LNCaP clone FGC (cell line): Measurements from ENCODE around the gene ARID4B.
"Not testable (repeated sequence)": the region's sequence is repeated elsewhere in the genome, so short reads cannot be mapped to it uniquely, and the experiment has no call there.

ENCODE experiments used
- DNase-seq: peaks from one replicate; pipeline ENCODE4 v3.0.0-alpha.2; 2011; ENCODE audit warnings: low read depth
- H3K4me3 ChIP-seq: 2 replicates; pipeline ENCODE4 v1.5.1; 2011; ENCODE audit warnings: mild to moderate bottlenecking, low read depth, low read length, control low read depth
- TF ChIP-seq, protein P1 (sequence below): IDR thresholded peaks from 2 replicates; pipeline ENCODE4 v1.5.1; 2012; ENCODE audit warnings: mild to moderate bottlenecking; ENCODE audit not compliant: control insufficient read depth, insufficient read depth; ENCODE audit errors: extremely low read depth

ARID4B gene

DNA sequence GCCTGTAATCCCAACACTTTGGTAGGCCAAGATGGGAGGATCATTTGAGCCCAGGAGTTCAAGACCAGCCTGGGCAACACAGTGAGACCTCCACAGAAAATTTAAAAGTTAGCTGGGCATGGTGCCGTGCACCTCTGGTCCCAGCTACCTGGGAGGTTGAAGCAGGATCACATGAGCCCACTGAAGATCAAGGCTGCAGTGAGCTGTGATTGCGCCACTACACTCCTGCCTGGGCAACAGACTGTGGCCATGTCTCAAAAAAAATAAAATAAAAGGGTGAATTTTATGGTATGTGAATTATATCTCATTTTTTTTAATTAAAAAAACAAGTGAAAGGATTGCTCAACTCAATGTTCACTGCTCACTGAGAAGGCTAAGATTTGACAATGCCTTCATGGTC, 8.7 kb downstream of the ARID4B start:
- TF ChIP-seq, protein P1, sequence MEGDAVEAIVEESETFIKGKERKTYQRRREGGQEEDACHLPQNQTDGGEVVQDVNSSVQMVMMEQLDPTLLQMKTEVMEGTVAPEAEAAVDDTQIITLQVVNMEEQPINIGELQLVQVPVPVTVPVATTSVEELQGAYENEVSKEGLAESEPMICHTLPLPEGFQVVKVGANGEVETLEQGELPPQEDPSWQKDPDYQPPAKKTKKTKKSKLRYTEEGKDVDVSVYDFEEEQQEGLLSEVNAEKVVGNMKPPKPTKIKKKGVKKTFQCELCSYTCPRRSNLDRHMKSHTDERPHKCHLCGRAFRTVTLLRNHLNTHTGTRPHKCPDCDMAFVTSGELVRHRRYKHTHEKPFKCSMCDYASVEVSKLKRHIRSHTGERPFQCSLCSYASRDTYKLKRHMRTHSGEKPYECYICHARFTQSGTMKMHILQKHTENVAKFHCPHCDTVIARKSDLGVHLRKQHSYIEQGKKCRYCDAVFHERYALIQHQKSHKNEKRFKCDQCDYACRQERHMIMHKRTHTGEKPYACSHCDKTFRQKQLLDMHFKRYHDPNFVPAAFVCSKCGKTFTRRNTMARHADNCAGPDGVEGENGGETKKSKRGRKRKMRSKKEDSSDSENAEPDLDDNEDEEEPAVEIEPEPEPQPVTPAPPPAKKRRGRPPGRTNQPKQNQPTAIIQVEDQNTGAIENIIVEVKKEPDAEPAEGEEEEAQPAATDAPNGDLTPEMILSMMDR: no peak

DNA sequence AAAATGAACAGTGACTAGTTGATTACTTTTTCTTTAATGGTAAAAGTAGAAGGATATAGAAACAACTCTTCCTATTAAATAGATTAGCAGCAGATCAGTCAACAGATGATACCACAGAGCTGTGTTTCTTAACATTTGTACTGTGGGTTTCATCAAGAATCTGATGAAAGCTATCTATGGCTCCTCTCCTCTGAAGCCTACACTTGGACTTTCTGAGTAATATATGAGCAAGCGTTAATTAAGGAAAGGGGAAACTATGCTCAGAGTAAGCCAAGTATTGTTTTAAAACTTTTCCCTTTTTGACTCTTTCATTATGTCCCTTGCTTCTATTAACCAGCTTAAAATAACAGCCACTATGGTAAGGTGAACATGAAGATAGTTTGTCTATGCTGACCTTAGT, 10.8 kb downstream of the ARID4B start:
- no peak for DNase-seq

More for the DNA sequence above, 8.7 kb downstream of the ARID4B start:
- DNase-seq: no peak
- no peak overlapping the region for H3K4me3 ChIP-seq

DNA sequence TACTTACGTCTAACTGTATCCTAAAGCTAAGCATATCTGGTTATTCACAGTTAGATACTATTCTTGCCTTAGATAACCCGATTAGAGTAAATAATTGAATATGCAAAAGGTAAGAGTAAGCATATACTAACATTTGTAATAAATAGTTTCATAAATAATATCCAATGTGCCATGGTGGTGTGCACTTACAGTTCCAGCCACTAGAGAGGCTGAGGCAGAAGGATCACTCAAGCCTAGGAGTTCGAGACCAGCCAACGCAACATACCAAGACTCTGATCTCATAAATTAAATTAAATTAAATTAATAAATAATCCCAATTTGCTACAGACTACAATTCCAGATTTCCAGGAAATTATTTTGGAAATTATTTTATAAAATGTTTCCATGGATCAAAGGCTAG, 12.2 kb downstream of the ARID4B start:
- TF ChIP-seq, protein P1: no peak
- DNase-seq: no peak
- H3K4me3 ChIP-seq: no peak overlapping the region

More for the DNA sequence above, 10.8 kb downstream of the ARID4B start:
- TF ChIP-seq, protein P1: no peak
- H3K4me3 ChIP-seq: no peak overlapping the region

DNA sequence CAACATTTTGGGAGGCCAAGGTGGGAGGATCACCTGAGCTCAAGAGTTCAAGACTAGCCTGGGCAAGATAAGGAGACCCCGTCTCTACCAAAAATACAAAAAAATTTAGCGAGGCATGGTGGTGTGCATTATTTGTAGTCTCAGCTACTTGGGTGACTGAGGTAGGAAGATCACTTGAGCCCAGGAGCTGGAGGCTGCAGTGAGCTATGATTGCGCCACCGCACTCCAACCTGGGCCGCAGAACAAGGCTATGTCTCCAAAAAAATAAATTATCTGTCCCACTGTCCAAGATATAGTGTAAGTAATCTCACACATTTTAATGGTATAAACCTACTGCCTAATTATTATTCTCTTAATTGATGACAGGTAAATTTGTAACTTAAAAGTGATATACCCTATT, 12.8 kb downstream of the ARID4B start:
- TF ChIP-seq, protein P1: no peak
- DNase-seq: no peak
- no peak overlapping the region for H3K4me3 ChIP-seq

DNA sequence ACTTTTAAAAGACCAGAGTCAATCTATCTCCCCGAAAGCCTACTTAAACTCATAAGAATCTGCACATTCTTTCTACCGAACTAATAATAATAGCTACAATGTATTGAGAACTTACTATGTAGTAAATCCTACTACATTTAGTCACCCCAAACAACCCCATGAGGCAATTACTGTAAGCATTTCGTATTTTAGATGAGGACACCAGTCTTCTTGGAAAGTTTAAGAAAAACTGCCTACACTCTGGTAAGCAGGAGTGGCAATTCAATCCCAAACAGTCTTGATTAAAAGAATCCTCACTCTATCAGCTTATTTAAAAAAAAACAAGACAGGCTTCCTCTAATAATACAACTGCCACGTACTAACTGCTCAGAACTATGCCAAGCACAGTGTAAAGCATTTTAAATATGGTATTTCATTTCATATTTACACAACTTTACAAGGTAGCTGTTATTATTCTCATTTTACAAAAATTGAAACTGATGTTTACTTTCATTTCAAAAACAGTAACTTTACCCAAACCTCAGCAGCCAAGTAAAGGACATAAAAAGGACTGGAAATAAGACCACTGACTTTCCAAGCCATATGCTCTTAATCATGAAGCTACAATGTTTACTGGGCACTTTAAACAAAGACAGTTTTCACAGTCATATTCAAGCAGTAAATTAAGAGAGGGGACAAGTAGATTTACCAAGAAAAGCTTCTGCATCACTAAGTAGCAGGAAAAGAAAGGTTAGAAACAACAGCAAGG, 13.9 kb downstream of the ARID4B start:
- 0 out of 2 replicates have a peak overlapping the region, but pooled peaks have one; percentile 6 for H3K4me3 ChIP-seq
- TF ChIP-seq, protein P1: no peak
- DNase-seq: no peak

DNA sequence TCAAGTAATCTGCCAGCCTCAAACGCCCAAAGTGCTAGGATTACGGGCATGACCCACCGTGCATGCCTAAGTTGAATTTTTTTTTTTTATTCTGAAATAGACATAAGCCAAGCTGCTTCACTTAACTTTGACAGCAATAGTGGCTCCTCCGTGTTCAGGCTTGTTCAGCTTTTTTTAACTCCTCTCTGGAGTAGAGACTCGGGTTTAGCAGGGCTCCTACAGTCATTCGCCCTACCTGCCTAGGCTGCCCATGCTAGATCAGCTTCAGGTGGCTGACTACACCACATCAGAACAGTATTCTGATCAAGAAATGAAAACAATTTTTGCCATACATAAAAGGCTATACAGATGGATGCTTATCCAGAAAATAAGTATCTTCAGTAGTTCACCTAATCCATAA, 14.7 kb downstream of the ARID4B start:
- DNase-seq: no peak
- H3K4me3 ChIP-seq: no peak overlapping the region
- TF ChIP-seq, protein P1: no peak

DNA sequence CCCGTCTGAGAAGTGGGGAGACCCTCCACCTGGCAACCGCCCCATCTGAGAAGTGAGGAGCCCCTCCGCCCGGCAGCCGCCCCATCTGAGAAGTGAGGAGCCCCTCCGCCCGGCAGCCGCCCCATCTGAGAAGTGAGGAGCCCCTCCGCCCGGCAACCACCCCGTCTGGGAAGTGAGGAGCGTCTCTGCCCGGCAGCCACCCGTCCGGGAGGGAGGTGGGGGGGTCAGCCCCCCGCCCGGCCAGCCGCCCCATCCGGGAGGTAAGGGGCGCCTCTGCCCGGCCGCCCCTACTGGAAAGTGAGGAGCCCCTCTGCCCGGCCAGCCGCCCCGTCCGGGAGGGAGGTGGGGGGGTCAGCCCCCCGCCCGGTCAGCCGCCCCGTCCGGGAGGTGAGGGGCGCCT, 18.8 kb downstream of the ARID4B start:
- DNase-seq, H3K4me3 ChIP-seq: not testable (repeated sequence)
